H9 (cell line): Measurements from ENCODE around the gene LGMN. TPM values are rescaled to one million over a fixed set of nuclear protein-coding genes. Genes with fewer than 3 reads are reported as not detected.
"Not testable (repeated sequence)": the region's sequence is repeated elsewhere in the genome, so short reads cannot be mapped to it uniquely, and the experiment has no call there.

Experiments used
- DNase-seq: peaks from one replicate; pipeline ENCODE4 v3.0.0-alpha.2; 2017
- H2AFZ ChIP-seq: one replicate; pipeline ENCODE4 v1.6.1; 2013; ENCODE audit warnings: mild to moderate bottlenecking, low read length, control low read depth, moderate library complexity
- H2AK5ac ChIP-seq: 2 replicates; pipeline ENCODE4 v1.6.1; 2013; ENCODE audit warnings: low read length, control low read depth, mixed read lengths; ENCODE audit not compliant: insufficient read length
- H2BK120ac ChIP-seq: one replicate; pipeline ENCODE4 v1.6.1; 2013; ENCODE audit warnings: low read depth, mild to moderate bottlenecking, low read length, control low read depth, inconsistent platforms; ENCODE audit not compliant: poor library complexity, severe bottlenecking
- H2BK12ac ChIP-seq: 2 replicates; pipeline ENCODE4 v1.6.1; 2013; ENCODE audit warnings: low read length, control low read depth, mixed read lengths, low read depth; ENCODE audit not compliant: insufficient read length
- H2BK15ac ChIP-seq: 2 replicates; pipeline ENCODE4 v1.6.1; 2013; ENCODE audit warnings: low read depth, low read length, control low read depth
- H2BK20ac ChIP-seq: one replicate; pipeline ENCODE4 v1.6.1; 2013; ENCODE audit warnings: low read depth, mild to moderate bottlenecking, low read length, control low read depth, inconsistent platforms; ENCODE audit not compliant: poor library complexity, severe bottlenecking
- H2BK5ac ChIP-seq: 2 replicates; pipeline ENCODE4 v1.6.1; 2013; ENCODE audit warnings: low read length, control low read depth, mixed read lengths; ENCODE audit not compliant: insufficient read length
- H3K14ac ChIP-seq: 2 replicates; pipeline ENCODE4 v1.6.1; 2013; ENCODE audit warnings: low read length, control low read depth; ENCODE audit not compliant: insufficient read depth
- H3K18ac ChIP-seq: 2 replicates; pipeline ENCODE4 v1.6.1; 2013; ENCODE audit warnings: low read depth, mild to moderate bottlenecking, mixed read lengths, low read length, control low read depth; ENCODE audit not compliant: insufficient read length
- H3K23ac ChIP-seq: 2 replicates; pipeline ENCODE4 v1.6.1; 2013; ENCODE audit warnings: low read length, control low read depth, mixed read lengths, low read depth; ENCODE audit not compliant: insufficient read length
- H3K23me2 ChIP-seq: 2 replicates; pipeline ENCODE4 v1.6.1; 2013; ENCODE audit warnings: low read depth, mild to moderate bottlenecking, mixed read lengths, low read length, control low read depth; ENCODE audit not compliant: insufficient read length, poor library complexity, severe bottlenecking
- H3K27ac ChIP-seq: 2 replicates; pipeline ENCODE4 v1.5.1; 2013; ENCODE audit warnings: low read length, control low read depth, mixed read lengths, low read depth; ENCODE audit not compliant: insufficient read length
- H3K27me3 ChIP-seq: 2 replicates; pipeline ENCODE4 v1.6.1; 2013; ENCODE audit warnings: low read length, control low read depth, inconsistent platforms; ENCODE audit not compliant: insufficient read depth
- H3K4ac ChIP-seq: 2 replicates; pipeline ENCODE4 v1.6.1; 2013; ENCODE audit warnings: low read depth, mild to moderate bottlenecking, control low read depth, inconsistent platforms, low read length, moderate library complexity
- H3K4me1 ChIP-seq: 2 replicates; pipeline ENCODE4 v1.6.1; 2013; ENCODE audit warnings: low read length, control low read depth, inconsistent platforms; ENCODE audit not compliant: insufficient read depth
- H3K4me2 ChIP-seq: 2 replicates; pipeline ENCODE4 v1.6.1; 2013; ENCODE audit warnings: low read length, control low read depth, mixed read lengths; ENCODE audit not compliant: insufficient read length, insufficient read depth
- H3K56ac ChIP-seq: 2 replicates; pipeline ENCODE4 v1.6.1; 2013; ENCODE audit warnings: low read depth, mild to moderate bottlenecking, mixed read lengths, low read length, control low read depth; ENCODE audit not compliant: insufficient read length
- H3K79me1 ChIP-seq: 2 replicates; pipeline ENCODE4 v1.6.1; 2013; ENCODE audit warnings: low read depth, mild to moderate bottlenecking, moderate library complexity, low read length, control low read depth, inconsistent platforms; ENCODE audit not compliant: insufficient read depth, poor library complexity, severe bottlenecking
- H3K79me2 ChIP-seq: 2 replicates; pipeline ENCODE4 v1.6.1; 2013; ENCODE audit warnings: low read length, control low read depth, inconsistent platforms; ENCODE audit not compliant: insufficient read depth
- H3K9ac ChIP-seq: 2 replicates; pipeline ENCODE4 v1.6.1; 2013; ENCODE audit warnings: low read length, control low read depth, mixed read lengths; ENCODE audit not compliant: insufficient read length; ENCODE audit errors: extremely low read depth
- H3K9me3 ChIP-seq: one replicate; pipeline ENCODE4 v1.6.1; 2013; ENCODE audit warnings: low read depth, low read length, inconsistent platforms; ENCODE audit not compliant: control insufficient read depth
- H3T11ph ChIP-seq: one replicate; pipeline ENCODE4 v1.6.1; 2013; ENCODE audit warnings: mild to moderate bottlenecking, low read length, control low read depth, inconsistent platforms
- H4K20me1 ChIP-seq: one replicate; pipeline ENCODE4 v1.6.1; 2013; ENCODE audit not compliant: control insufficient read depth, insufficient read length, insufficient read depth
- H4K5ac ChIP-seq: 2 replicates; pipeline ENCODE4 v1.6.1; 2013; ENCODE audit warnings: low read depth, mild to moderate bottlenecking, mixed read lengths, low read length, control low read depth; ENCODE audit not compliant: insufficient read length
- H4K8ac ChIP-seq: replicated peaks from 2 replicates; pipeline ENCODE4 v1.6.1; 2013; ENCODE audit warnings: low read length, control low read depth, mixed read lengths, low read depth; ENCODE audit not compliant: insufficient read length
- H4K91ac ChIP-seq: 2 replicates; pipeline ENCODE4 v1.6.1; 2013; ENCODE audit warnings: low read depth, mild to moderate bottlenecking, moderate library complexity, mixed read lengths, low read length, control low read depth; ENCODE audit not compliant: insufficient read length
- H3K27ac Mint-ChIP-seq, 3 experiments: 2 replicates in 2 of 3; 3 replicates in 1 of 3; pipeline ENCODE4 v1.8.0; 2020 to 2021; ENCODE audit warnings: mixed read lengths in 3 of 3, mild to moderate bottlenecking in 1 of 3, moderate library complexity in 1 of 3
- H3K27me3 Mint-ChIP-seq: 2 replicates; pipeline ENCODE4 v1.8.0; 2021; ENCODE audit warnings: low read depth, mild to moderate bottlenecking, moderate library complexity, mixed read lengths
- H3K36me3 Mint-ChIP-seq, 3 experiments: 2 replicates in 2 of 3; 3 replicates in 1 of 3; pipeline ENCODE4 v1.8.0; 2020 to 2021; ENCODE audit warnings: low read depth in 3 of 3, mixed read lengths in 3 of 3; ENCODE audit not compliant: insufficient read depth in 1 of 3
- H3K4me1 Mint-ChIP-seq, 2 experiments: 2 replicates each; pipeline ENCODE4 v1.8.0; 2020; ENCODE audit warnings: mixed read lengths in 2 of 2
- H3K4me3 Mint-ChIP-seq, 2 experiments: 2 replicates in 1 of 2; 3 replicates in 1 of 2; pipeline ENCODE4 v1.8.0; 2020 to 2021; ENCODE audit warnings: mild to moderate bottlenecking in 2 of 2, mixed read lengths in 2 of 2, moderate library complexity in 1 of 2
- H3K9me3 Mint-ChIP-seq, 2 experiments: 2 replicates in 1 of 2; 3 replicates in 1 of 2; pipeline ENCODE4 v1.8.0; 2020; ENCODE audit warnings: mild to moderate bottlenecking in 2 of 2, mixed read lengths in 2 of 2, moderate library complexity in 1 of 2
- WGBS: extraction: QIAGEN DNeasy Blood & Tissue Kit; methylation state at CpG from one replicate; pipeline ENCODE4 v1.1.7; 2013; ENCODE audit warnings: missing lambda C conversion rate, low lambda C conversion rate, mixed read lengths; ENCODE audit not compliant: insufficient read length; ENCODE audit errors: extremely low coverage; 5-methylcytosine and 5-hydroxymethylcytosine counted together
- total RNA-seq: library from RNA; stranded (reverse); gene quantifications from 2 replicates; pipeline ENCODE4 v1.2.1, GENCODE V29; 2021
- TF ChIP-seq, protein P1 (sequence below): fragments of 200-600 bp; sonication (generic); conservative IDR thresholded peaks from 3 replicates; pipeline ENCODE4 v1.8.0; 2021; ENCODE audit warnings: antibody characterized with exemption, mild to moderate bottlenecking

The LGMN gene
- total RNA-seq, 1 experiment from 2014 or later = 55.3 TPM

DNA sequence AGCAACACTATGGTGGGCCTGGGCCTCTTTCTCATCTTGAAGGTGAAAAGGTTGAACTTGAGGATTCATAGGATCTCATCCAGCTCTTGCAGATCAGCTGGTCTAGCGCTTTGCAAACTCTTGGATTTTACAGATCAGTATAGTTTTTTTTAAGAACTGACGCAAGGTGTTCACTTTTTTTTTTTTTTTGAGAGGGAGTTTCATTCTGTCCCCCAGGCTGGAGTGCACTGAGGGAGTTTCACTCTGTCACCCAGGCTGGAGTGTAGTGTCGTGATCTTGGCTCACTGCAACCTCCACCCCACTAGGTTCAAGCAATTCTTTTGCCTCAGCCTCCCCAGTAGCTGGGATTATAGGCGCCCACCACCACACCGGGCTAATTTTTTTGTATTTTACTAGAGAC lies 20.4 kb upstream of the LGMN start:
- Histone ChIP-seq H3K9ac (no peak overlapping the region), H3K14ac (no peak overlapping the region), H4K91ac (no peak overlapping the region), H3K4me1 (no peaks in the 10 kb centered on the region), H3K27me3 (no peaks in the 10 kb centered on the region), H3K4ac (no peak overlapping the region), H3K4me2 (no peak overlapping the region), H2BK5ac (no peak overlapping the region), H2BK12ac (no peak overlapping the region), H3K18ac (no peak overlapping the region), H3K23ac (no peak overlapping the region), H4K8ac (no peak overlapping the region), H2BK15ac (no peak overlapping the region), H3K56ac (no peak overlapping the region), H4K20me1 (no peaks in the 10 kb centered on the region), H3K27ac (no peak overlapping the region), H4K5ac (no peak overlapping the region), H3T11ph (no peak overlapping the region), H2BK20ac (no peak overlapping the region), H2AFZ (no peak overlapping the region), H2AK5ac (no peak overlapping the region), H3K23me2 (no peaks in the 10 kb centered on the region), H3K9me3 (no peaks in the 10 kb centered on the region), H3K79me1 (no peaks in the 10 kb centered on the region), H2BK120ac (no peak overlapping the region), H3K79me2 (no peaks in the 10 kb centered on the region)
- H3K4me3 Mint-ChIP-seq = no peak overlapping the region
- TF ChIP-seq, protein P1, sequence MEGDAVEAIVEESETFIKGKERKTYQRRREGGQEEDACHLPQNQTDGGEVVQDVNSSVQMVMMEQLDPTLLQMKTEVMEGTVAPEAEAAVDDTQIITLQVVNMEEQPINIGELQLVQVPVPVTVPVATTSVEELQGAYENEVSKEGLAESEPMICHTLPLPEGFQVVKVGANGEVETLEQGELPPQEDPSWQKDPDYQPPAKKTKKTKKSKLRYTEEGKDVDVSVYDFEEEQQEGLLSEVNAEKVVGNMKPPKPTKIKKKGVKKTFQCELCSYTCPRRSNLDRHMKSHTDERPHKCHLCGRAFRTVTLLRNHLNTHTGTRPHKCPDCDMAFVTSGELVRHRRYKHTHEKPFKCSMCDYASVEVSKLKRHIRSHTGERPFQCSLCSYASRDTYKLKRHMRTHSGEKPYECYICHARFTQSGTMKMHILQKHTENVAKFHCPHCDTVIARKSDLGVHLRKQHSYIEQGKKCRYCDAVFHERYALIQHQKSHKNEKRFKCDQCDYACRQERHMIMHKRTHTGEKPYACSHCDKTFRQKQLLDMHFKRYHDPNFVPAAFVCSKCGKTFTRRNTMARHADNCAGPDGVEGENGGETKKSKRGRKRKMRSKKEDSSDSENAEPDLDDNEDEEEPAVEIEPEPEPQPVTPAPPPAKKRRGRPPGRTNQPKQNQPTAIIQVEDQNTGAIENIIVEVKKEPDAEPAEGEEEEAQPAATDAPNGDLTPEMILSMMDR = no peak
- H3K4me1 Mint-ChIP-seq = no peaks in the 10 kb centered on the region
- H3K36me3 Mint-ChIP-seq = no peaks in the 10 kb centered on the region
- H3K27ac Mint-ChIP-seq = no peak overlapping the region
- no CpG with 5 or more reads among the region's 5 CpGs for WGBS
- peaks cover 6% of the 10 kb centered on the region for H3K27me3 Mint-ChIP-seq
- H3K9me3 Mint-ChIP-seq = no peaks in the 10 kb centered on the region
- no peak for DNase-seq

DNA sequence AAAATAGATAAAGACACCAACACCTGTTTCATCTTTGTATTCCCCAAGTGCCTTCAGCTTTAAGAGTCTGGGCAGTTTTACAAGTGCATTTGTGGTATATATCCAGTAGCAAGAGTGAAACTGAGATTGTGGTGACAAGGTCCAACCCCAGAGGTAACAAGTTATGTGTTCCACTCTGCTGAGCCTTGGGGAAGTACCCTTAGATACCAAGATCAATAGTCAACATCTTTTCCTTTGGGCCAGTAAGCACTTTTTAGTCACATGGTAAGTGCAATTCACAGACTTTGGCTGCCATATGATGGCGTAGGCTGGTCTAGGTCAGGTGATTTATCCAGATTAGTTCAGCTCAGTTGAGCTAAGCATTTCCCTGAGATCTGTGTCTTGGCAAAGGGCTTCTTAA lies 19.8 kb upstream of the LGMN start:
- H4K91ac ChIP-seq, H2AK5ac ChIP-seq, H2BK12ac ChIP-seq, H3K79me1 ChIP-seq, H3K56ac ChIP-seq, H3K9ac ChIP-seq, DNase-seq, H3K18ac ChIP-seq, H3K27me3 Mint-ChIP-seq, H3K14ac ChIP-seq, H3T11ph ChIP-seq, H3K9me3 Mint-ChIP-seq, H4K8ac ChIP-seq, H3K23me2 ChIP-seq, H3K27ac Mint-ChIP-seq, H4K20me1 ChIP-seq, H2BK15ac ChIP-seq, H2AFZ ChIP-seq, H3K79me2 ChIP-seq, H3K4me1 Mint-ChIP-seq, H4K5ac ChIP-seq, H2BK120ac ChIP-seq, H3K9me3 ChIP-seq, H3K36me3 Mint-ChIP-seq, H3K27ac ChIP-seq, H3K23ac ChIP-seq, H2BK5ac ChIP-seq, H3K4me1 ChIP-seq, H3K4ac ChIP-seq, H3K4me2 ChIP-seq, H2BK20ac ChIP-seq, H3K4me3 Mint-ChIP-seq, H3K27me3 ChIP-seq: not testable (repeated sequence)
- no CpG with 5 or more reads among the region's 1 CpG for WGBS
